HPDE6-E6E7 (cell line): ENCODE measurements around the gene UBTF.

ENCODE experiments used
- DNase-seq: peaks from one replicate; pipeline ENCODE4 v3.0.0; 2011; ENCODE audit warnings: missing footprints; ENCODE audit errors: extremely low spot score

UBTF gene

GRCh38 chr17:44213403-44214229 is 5.9 kb downstream of the UBTF start:
- no peak for DNase-seq

DNA sequence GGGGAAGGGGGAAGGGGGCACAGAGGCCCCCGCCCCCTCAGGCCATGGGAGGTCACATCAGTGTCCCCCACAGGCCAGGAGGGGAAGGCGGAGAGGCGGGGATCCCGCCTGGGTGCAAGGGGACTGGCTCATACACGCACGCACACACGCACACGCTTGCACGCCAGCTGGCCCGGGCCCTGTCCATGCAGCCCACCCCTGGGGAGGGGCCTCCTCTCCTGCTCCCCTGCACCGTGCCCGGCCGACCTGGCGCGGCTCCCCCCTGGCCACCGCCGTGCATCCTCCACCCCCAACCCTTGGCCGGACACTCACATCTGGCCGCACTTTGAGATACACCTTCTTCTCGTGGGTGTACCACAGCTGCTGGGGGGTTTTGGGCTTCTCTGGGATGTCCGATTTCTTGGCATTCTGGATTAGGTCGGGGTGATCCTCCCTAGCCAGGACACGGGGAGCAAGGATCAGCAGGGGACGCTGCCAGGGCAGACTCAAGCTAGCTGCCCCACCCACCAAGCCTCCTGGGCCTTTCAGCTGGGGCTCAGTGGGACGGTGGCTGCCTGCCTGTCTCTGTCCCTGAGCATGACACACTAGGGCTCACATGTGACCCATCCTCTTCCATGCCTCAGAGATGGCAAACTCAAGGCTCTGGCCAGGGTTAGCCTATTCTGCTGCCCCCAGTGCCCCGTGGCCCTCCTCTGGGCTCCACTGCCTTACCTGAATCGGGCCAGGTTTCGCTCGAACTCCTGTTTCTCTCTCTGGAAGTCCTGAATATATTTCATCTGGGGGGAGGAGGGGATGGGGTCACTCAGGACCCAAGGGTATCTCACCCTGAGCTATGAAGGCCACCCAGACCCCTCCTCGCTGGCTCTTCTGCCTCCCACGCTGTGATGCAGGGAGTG is 6.7 kb downstream of the UBTF start:
- no peak for DNase-seq

DNA sequence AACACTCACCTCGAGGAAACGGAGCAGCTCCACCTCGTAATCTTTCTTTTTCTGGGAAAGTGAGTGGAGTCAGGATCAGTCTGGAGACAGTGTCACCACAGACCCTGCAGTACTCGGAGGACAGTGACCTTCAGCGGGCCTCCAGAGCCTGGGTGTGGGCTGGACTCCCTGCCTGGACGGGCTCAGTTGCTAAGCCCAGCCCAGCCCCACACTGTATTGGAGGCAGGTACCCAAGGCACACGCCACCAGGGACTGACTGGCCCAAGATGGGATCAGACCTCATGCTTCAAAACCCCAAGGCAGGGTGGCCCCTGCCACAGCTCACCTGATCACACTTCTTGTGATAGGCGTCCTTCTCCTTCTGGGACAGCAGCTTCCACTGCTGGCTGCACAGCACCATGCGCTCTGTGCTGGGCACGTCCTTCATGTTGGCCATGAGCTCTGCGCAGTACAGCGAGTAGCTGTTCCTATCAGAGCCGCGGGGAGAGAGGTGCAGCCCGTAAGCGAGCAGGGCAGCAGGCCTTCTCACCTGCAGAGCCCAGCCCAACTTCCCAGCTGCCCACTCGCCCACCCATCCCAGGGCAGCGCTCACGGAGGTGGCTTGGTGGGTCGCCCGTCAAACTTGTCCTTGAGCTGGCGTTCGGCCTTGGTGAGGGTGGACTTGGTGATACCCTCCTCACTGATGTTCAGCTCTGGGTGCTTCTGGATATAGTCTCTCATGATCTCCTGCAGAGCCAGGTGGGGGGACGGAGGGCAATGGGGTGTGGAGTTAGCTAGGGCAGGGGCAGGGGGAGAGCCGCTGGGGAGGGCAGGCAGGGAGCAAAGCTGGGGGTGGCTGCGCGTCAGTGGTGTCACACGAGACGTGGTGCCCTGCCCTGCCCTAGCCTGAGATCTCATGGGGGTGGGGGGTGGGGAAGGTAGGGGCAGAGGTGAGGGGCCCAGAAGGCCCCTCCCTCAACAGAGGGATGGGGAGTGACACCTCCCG is 7.9 kb downstream of the UBTF start:
- no peak for DNase-seq

GRCh38 chr17:44210342-44211192 is 8.9 kb downstream of the UBTF start:
- no peak for DNase-seq

- DNase-seq, result no peak
Observed at GRCh38 chr17:44209786-44210341, 9.6 kb downstream of the UBTF start.

DNA sequence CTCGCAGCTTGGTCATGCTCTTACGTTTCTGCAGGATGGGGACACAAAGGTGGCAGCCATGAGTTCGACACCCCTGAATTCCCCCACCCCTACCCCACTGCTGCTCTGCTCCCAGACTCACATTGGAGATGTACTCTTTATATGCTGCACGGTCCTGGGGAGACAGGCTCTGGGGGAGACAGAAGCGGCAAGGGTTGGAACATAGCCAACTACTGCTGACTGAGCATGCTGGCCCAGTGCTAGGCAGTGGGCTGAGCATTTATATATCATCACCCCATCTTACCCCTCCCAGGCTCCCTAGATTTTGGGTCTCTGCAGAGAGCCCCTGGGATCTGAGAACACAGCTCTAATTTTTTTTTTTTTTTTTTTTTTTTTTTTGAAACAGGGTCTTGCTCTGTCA is 11.7 kb downstream of the UBTF start:
- no peak for DNase-seq

- no peak for DNase-seq
Observed at GRCh38 chr17:44207319-44207718, 12.2 kb downstream of the UBTF start.

DNA sequence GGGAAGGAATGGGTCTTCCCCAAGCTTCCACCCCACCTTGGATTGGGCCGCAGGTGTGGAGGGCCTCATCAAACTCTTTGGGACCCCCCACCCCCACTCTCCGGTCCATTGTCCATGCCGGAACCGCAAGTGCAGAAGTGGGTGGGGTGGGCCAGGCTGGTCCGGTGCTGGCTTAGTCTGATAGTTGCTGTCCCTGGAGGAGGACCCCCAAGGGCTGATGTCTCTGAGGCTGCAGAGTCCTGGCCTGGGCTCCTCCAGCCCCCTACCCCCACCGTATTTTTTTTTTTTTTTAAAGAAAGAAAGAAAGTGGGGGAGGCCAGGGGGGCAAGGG is 12.7 kb downstream of the UBTF start:
- DNase-seq, result no peak

- DNase-seq, result no peak
Observed at GRCh38 chr17:44205962-44206824, 13.3 kb downstream of the UBTF start.

DNA sequence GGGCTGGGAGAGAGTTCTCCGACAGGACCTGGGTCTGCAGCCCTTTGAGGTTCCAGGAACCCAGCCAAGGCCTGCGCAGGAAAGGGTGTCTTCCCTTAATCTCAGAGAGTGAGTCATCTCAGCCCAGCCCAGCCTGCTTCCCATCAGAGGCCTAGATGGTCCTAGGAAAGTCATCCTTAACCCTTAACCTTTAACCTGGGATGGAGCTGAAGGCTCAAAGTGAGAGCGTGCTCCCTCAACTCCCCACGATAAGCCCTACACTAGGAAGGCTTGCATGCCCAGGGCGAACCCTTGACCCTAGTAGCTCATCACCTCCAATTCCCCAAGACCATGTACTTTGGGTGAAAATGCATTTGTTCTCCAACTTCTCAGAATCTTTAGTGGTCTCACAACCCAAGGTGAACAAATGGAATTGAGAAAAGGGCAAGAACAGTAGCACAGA is 15.0 kb downstream of the UBTF start:
- DNase-seq, result no peak

DNA sequence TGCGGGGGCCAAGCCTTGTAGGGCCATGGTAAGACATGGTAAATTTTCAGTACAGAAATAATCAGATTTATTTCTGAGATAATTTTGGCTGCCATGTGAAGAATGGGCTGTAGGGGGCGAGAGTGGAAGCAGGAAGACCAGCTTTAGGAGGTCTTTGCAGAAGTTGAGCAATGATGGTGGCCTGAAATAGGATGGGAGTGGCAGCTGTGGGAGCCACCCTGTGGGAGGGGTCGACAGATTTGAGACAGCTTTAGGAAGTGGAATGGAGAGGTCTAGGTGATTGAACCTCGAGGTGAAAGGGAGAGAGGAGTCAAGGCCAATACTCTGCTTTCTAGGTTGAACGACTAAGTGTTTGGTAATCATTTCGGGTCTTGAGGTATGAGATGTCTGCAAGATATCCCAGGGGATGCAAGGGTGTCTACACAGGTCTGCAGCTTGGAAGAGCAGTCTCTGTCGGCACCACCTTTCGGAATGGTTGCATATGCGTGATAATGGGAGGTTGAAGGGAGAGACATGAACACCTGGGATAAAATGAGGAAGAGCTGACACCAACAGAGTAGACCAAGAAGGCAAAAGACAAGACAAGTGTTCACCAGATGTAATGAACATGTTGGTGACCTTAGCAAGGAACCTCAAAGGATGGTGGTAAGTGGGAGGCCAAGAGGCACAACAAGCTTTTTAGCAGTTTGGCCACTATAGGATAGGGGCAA is 15.6 kb downstream of the UBTF start:
- no peak for DNase-seq

DNA sequence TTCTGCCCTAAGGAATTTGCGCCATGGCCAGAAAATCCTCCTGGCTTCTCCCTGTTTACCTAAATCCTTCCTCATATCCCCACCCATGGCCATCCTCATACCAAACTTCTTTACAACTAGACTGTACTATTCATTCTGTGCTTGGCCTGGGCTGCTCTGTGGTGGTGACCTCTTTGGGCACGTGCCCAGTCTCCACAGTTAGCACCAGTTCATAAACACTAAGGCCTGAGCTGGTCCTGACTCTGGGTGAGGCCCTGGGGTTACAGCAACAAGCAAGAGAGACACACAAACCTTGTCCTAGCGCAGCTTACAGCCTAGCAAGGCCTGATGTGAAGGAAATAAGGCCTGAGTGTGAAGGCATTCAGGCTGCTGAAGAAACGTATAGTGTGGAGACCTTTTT is 16.7 kb downstream of the UBTF start:
- no peak for DNase-seq

GRCh38 chr17:44200478-44201155 is 18.9 kb downstream of the UBTF start:
- DNase-seq, result no peak

DNA sequence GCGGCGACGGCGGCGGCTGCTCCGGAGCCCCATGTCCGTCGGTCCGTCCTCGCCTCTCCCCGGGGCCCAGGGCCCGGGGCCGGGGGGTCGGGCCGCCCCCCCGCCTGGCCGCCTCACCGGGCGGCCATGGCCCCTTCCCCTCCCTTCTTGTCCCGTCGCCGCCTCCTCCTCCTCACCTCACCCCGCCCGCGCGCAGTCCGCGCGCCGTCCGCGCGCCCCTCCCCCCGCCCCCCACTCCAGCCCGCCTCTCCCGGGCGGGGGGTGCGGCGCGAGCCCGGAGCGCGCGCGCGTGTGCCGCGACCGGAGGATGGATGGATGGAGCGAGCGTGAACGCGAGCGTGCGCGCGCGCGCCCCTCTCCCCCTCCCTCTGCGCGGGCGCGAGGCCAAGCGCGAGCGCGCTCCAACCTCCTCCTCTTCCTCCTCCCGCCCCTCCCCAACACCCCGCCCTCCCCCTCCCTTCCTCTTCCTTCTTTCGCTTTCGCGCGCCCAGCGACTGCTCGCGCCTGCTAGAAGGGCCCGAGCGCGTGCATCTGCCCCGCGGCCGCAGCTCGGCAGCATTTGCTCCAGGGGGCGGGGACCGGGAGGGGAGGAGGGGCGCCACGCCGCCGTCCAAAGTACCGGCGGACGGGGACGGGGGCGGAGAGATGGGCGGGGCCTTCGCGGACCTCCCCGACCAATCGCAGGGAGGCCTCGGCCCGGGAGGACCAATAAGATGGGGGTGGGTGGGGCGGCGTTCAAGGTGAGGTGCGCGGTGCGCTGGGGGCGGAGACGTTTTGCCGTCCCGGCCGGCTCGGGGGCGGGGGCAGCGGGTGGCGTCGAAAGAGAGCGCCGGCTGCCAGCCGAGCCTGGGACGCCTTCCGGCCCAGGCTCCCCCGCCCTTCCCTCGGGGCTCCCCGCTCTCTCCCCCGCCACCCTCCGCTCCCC is 19.7 kb downstream of the UBTF start, which contains the start of gene ATXN7L3:
ATXN7L3 (minus strand) TSS at position 332 of the 925 bp plus-strand sequence. CDS start 1,814 bp downstream, outside the sequence.
- DNase-seq, result peak; percentile 98

GRCh38 chr17:44198721-44199552 is 20.5 kb downstream of the UBTF start:
- no peak for DNase-seq
